ENCODE results near the gene THTPA. TPM values are rescaled to one million over a fixed set of nuclear protein-coding genes. Genes with fewer than 3 reads are reported as not detected.
"Not testable (repeated sequence)": the region's sequence is repeated elsewhere in the genome, so short reads cannot be mapped to it uniquely, and the experiment has no call there.

Gene THTPA
- total RNA-seq, 2 donors from 2014 or later = 13.0 to 17.0 TPM

GRCh38 chr14:23584527-23585203 is 28.6 kb downstream of the THTPA start:
- H3K27me3 ChIP-seq (ENCODE audit: control insufficient read depth, insufficient read depth, low read length, poor library complexity, severe bottlenecking); H3K27ac Mint-ChIP-seq; DNase-seq; H3K9ac ChIP-seq (ENCODE audit: extremely low read depth, low read length, poor library complexity, severe bottlenecking); H3K4me3 ChIP-seq (ENCODE audit: low read length); H3K36me3 ChIP-seq (ENCODE audit: control insufficient read depth, insufficient read depth, low read length); H3K4me3 Mint-ChIP-seq; H3K36me3 Mint-ChIP-seq (ENCODE audit: low read depth); H3K4me1 Mint-ChIP-seq; H3K9me3 ChIP-seq (ENCODE audit: control insufficient read depth, low read length); H3K27ac ChIP-seq (ENCODE audit: low read depth, low read length); H3K4me1 ChIP-seq (ENCODE audit: control insufficient read depth, insufficient read depth, low read length): not testable (repeated sequence)
- Mint-ChIP-seq H3K27me3 (ENCODE audit: insufficient read depth) (peaks cover 44% of the 10 kb centered on the region), H3K9me3 (peaks cover 14% of the 10 kb centered on the region)
- WGBS, 2 experiments (ENCODE audit: insufficient coverage in 1 of 2, insufficient read length in 1 of 2) = 94 to 100% methylated on average over 2 to 24 of the region's 26 CpGs

DNA sequence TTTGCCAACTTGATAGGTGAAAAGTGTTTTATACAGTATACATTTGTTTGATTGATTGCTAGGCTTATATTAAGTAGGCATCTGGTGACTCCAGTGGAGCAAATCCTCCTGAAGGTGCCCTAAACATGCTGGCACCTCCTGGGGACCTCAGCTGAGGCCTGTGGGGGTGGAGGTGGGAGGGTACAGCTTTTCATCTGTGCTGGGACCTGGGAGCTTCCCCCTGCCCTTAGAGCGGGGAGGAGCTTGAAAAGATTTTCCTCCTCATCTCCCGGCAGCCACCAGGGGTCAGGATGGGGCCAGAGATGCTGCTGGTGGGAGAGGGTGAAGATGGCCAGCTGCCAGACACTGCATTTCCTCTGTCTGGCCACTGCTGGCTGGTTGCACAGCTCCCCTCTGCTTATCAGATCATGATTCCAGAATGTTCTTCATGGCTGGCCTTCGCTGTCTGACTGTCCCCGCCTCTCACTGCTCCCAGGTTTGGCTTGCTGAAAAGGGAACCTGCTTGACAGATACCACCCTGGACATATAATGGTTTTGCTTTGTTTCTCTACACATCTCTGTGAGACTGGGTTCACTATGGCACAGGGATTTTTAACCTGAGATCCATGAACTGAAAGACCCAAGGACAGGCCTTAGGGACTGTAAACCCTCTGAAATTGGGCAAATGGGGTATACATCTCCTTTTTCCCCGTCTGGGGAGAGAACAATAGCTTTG is 33.0 kb downstream of the THTPA start:
- H3K27me3 ChIP-seq (ENCODE audit: control insufficient read depth, insufficient read depth, low read length, poor library complexity, severe bottlenecking) = no peaks in the 10 kb centered on the region
- H3K9me3 Mint-ChIP-seq = peaks cover 13% of the 10 kb centered on the region
- no peak overlapping the region for H3K9ac ChIP-seq (ENCODE audit: extremely low read depth, low read length, poor library complexity, severe bottlenecking)
- H3K27me3 Mint-ChIP-seq (ENCODE audit: insufficient read depth) = peaks cover 17% of the 10 kb centered on the region
- H3K4me3 Mint-ChIP-seq = no peak overlapping the region
- TF ChIP-seq, protein P1, sequence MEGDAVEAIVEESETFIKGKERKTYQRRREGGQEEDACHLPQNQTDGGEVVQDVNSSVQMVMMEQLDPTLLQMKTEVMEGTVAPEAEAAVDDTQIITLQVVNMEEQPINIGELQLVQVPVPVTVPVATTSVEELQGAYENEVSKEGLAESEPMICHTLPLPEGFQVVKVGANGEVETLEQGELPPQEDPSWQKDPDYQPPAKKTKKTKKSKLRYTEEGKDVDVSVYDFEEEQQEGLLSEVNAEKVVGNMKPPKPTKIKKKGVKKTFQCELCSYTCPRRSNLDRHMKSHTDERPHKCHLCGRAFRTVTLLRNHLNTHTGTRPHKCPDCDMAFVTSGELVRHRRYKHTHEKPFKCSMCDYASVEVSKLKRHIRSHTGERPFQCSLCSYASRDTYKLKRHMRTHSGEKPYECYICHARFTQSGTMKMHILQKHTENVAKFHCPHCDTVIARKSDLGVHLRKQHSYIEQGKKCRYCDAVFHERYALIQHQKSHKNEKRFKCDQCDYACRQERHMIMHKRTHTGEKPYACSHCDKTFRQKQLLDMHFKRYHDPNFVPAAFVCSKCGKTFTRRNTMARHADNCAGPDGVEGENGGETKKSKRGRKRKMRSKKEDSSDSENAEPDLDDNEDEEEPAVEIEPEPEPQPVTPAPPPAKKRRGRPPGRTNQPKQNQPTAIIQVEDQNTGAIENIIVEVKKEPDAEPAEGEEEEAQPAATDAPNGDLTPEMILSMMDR (conservative IDR thresholded peaks at IDR 0.05) = peak; percentile 91
- H3K36me3 ChIP-seq (ENCODE audit: control insufficient read depth, insufficient read depth, low read length) = no peaks in the 10 kb centered on the region
- H3K27ac Mint-ChIP-seq = no peak overlapping the region
- H3K4me3 ChIP-seq (ENCODE audit: low read length) = no peak overlapping the region
- H3K27ac ChIP-seq (ENCODE audit: low read depth, low read length) = no peak overlapping the region
- peak; percentile 96 for DNase-seq
- H3K36me3 Mint-ChIP-seq (ENCODE audit: low read depth) = no peaks in the 10 kb centered on the region
- no peaks in the 10 kb centered on the region for H3K4me1 ChIP-seq (ENCODE audit: control insufficient read depth, insufficient read depth, low read length)
- H3K4me1 Mint-ChIP-seq = peaks cover 6% of the 10 kb centered on the region
- peaks cover 5% of the 10 kb centered on the region for H3K9me3 ChIP-seq (ENCODE audit: control insufficient read depth, low read length)
- 7 to 21% methylated on average over 3 to 5 of the region's 5 CpGs for WGBS, 2 experiments (ENCODE audit: insufficient coverage in 1 of 2, insufficient read length in 1 of 2)

DNA sequence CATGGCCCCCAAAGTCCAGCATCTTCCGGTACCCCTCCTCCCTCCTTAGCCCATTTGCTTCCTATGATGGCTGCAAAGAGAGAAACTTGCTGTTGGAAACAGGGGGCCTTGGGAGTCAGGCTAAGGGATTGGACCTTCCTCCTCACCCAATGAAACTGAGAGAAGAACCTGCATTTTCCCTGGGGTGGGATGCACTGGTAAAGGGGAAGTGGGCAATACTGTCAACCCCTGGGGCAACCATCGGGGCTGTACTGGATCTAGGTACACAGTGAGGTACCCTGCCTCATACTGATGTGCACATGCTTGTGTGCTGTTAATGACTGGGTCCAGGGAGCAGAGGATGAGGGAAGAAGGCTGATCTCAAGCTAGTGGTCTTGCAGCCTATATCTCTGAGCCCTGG is 33.5 kb downstream of the THTPA start:
- Mint-ChIP-seq H3K36me3 (ENCODE audit: low read depth) (no peaks in the 10 kb centered on the region), H3K9me3 (peaks cover 9% of the 10 kb centered on the region), H3K27me3 (ENCODE audit: insufficient read depth) (peaks cover 18% of the 10 kb centered on the region), H3K4me3 (no peak overlapping the region), H3K4me1 (peaks cover 6% of the 10 kb centered on the region), H3K27ac (no peak overlapping the region)
- no peak overlapping the region for H3K9ac ChIP-seq (ENCODE audit: extremely low read depth, low read length, poor library complexity, severe bottlenecking)
- no peaks in the 10 kb centered on the region for H3K36me3 ChIP-seq (ENCODE audit: control insufficient read depth, insufficient read depth, low read length)
- H3K27ac ChIP-seq (ENCODE audit: low read depth, low read length) = no peak overlapping the region
- DNase-seq = no peak
- no peak overlapping the region for H3K4me3 ChIP-seq (ENCODE audit: low read length)
- H3K27me3 ChIP-seq (ENCODE audit: control insufficient read depth, insufficient read depth, low read length, poor library complexity, severe bottlenecking) = no peaks in the 10 kb centered on the region
- 97% methylated on average over 2 of the region's 2 CpGs; no CpG with 5 or more reads in 1 of the 2 experiments for WGBS, 2 experiments (ENCODE audit: insufficient coverage in 1 of 2, insufficient read length in 1 of 2)
- TF ChIP-seq, protein P1 (conservative IDR thresholded peaks at IDR 0.05) = no peak
- H3K4me1 ChIP-seq (ENCODE audit: control insufficient read depth, insufficient read depth, low read length) = no peaks in the 10 kb centered on the region
- peaks cover 5% of the 10 kb centered on the region for H3K9me3 ChIP-seq (ENCODE audit: control insufficient read depth, low read length)

All from endodermal cell (in vitro differentiated cells).